Hematopoietic multipotent progenitor cell treated with erythropoietin and hydrocortisone succinate and interleukin-3 and kit ligand, for 4 days (in vitro differentiated cells): ENCODE results near the gene PIK3R5.

ENCODE experiments used
- DNase-seq: peaks from one replicate; pipeline ENCODE4 v3.0.0-alpha.2; 2015

Gene PIK3R5

GRCh38 chr17:8922451-8922850 lies 43.1 kb downstream of the PIK3R5 start:
- DNase-seq: peak; percentile 52

- DNase-seq: no peak
Observed at GRCh38 chr17:8921147-8921546, 44.4 kb downstream of the PIK3R5 start.

GRCh38 chr17:8918807-8919465 lies 46.6 kb downstream of the PIK3R5 start:
- no peak for DNase-seq

- DNase-seq: no peak
Observed at GRCh38 chr17:8916466-8916865, 49.0 kb downstream of the PIK3R5 start.

DNA sequence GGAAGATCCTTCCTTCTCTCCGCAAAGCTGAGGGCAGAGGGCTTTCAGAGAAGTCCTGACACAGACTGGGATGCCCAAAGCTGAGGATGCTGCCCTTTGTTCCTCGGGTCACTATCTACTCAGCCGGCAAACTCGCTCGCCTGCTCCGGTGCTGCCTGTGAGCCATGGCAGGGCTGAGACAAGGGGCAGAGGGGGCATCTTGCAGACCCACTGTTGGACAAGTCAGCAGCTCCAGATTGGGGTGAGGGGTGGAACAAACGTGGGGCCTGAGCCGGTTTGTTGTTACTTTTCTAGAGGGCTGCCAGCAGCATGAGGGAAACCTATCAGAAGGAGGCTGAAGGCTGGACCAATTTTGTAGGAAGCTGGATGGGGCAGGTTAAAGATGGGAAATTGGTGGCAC lies 51.0 kb downstream of the PIK3R5 start:
- DNase-seq: no peak

GRCh38 chr17:8913879-8914278 lies 51.6 kb downstream of the PIK3R5 start:
- DNase-seq: no peak

GRCh38 chr17:8913091-8913490 lies 52.4 kb downstream of the PIK3R5 start:
- no peak for DNase-seq

- no peak for DNase-seq
Observed at GRCh38 chr17:8912084-8912981, 53.2 kb downstream of the PIK3R5 start.

GRCh38 chr17:8910969-8911604 lies 54.4 kb downstream of the PIK3R5 start:
- no peak for DNase-seq

DNA sequence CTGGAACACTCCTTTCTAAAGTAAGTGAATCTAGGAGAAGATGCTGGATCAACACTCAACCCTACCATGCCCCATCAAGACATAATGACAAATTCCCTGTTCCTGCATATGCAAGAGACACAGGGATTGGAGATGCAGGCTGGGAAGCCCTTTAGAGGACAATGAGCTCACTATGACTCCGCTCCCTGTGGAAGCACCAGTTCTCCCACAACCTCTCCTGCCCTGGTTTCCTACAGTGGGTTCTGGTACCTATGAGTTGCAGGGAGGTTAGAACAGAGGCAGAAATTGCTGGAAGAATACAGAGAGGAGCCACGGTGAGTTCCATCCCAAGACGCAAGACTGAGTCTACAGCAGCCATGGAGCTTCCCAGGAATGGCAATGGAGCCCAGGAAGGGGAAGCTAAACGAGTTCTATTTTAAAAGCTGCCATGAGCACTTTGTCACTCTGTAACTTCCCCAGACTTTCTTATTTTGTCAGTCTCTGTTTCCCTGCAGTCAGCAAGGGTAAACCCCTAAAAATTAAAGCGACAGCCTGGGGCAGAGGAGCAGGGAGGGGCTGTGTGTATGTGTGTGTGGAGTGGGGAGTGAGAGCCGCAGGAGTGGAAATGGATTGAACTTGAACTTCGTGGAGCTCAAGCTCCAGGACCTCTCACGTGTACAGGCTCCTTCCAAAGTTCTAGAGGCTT lies 55.8 kb downstream of the PIK3R5 start:
- no peak for DNase-seq

DNA sequence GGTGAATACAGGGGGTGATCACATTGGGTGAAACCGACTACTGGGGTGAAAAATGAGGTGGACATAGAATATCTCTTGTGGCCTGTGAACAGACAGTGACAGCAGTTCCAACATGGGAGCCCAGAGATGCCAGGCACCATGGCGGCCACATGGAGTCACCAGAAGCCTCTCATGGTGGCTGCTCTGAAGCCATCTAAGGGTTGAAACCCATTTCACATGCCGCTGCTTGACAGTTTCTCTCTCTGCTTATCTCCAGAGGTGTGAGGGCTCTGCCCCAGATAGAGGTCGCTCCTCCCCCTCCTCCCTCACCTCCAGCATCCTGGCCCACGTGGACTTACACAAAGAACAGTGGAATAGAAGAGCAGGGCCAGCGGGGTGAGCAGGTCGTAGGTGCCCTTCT lies 60.2 kb downstream of the PIK3R5 start:
- no peak for DNase-seq

- DNase-seq: no peak
Observed at GRCh38 chr17:8904686-8905085, 60.8 kb downstream of the PIK3R5 start.

DNA sequence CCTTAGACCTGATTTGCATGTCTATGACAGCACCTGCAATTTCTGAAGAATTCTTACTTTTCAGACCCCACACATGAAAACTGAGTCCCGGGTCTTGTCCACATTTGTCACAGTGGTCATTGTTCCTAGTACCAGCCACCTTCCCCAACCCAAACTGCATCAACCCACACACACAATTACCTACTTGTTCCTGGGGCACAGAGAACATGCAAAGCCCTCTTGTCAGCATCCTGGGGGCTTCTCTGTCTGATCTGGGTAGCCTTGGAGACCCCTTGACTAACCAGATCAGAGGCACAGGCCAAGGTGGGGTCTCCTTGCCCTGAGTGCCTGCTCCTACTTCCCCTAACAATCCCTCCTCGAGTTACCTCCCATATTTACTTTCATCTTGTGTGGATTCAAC lies 61.3 kb downstream of the PIK3R5 start:
- no peak for DNase-seq

GRCh38 chr17:8900626-8901585 lies 64.6 kb downstream of the PIK3R5 start:
- DNase-seq: peak; percentile 72

GRCh38 chr17:8900207-8900606 lies 65.3 kb downstream of the PIK3R5 start:
- no peak for DNase-seq

GRCh38 chr17:8898636-8899035 lies 66.9 kb downstream of the PIK3R5 start:
- no peak for DNase-seq

GRCh38 chr17:8898126-8898525 lies 67.4 kb downstream of the PIK3R5 start:
- peak; percentile 62 for DNase-seq

DNA sequence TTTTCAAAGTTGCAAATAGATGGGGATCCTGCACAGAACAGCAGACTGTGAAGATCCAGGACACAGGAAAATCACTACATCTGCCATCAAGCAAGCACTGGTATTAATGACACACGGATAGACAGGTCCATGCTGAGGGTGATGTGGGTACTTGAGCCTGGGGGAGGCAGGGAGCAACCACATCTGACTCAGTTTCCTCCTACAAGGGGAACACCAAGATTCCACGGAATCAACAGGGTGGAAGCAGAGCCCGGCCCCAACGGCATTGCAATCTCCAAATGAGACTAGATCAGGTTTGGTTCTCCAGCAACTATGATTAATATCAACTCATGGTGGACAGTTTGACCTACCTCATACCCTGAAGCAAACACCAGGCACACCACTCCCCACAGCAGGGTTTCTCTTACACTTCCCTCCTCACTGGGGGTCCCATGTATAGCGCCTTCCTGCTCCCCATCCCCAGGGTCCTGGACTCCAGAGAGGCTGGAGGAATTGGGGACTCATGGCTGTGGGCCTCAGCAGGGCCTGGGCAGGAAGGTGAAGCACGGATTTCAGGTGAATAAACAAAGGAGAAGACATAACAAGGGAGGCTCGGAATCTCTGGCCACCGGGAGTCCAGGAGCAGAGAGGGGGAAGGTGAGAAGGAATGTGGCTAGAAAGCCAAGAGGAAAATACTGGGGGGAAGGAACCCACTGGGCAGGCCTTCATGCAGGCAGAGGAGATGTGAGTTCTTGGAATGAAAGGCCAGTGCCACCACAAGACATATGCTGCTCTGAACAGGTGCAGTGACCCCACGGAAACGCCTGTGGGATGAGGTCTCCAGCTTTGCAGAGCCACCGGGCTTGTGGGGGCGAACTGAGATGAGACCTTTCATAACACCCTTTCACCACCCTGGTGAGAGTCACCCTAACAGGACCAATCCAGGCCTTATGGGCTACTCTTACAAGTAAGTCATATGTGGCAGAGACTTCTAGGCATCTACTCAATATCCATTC lies 68.6 kb downstream of the PIK3R5 start:
- no peak for DNase-seq

GRCh38 chr17:8896087-8896486 lies 69.4 kb downstream of the PIK3R5 start:
- DNase-seq: no peak

DNA sequence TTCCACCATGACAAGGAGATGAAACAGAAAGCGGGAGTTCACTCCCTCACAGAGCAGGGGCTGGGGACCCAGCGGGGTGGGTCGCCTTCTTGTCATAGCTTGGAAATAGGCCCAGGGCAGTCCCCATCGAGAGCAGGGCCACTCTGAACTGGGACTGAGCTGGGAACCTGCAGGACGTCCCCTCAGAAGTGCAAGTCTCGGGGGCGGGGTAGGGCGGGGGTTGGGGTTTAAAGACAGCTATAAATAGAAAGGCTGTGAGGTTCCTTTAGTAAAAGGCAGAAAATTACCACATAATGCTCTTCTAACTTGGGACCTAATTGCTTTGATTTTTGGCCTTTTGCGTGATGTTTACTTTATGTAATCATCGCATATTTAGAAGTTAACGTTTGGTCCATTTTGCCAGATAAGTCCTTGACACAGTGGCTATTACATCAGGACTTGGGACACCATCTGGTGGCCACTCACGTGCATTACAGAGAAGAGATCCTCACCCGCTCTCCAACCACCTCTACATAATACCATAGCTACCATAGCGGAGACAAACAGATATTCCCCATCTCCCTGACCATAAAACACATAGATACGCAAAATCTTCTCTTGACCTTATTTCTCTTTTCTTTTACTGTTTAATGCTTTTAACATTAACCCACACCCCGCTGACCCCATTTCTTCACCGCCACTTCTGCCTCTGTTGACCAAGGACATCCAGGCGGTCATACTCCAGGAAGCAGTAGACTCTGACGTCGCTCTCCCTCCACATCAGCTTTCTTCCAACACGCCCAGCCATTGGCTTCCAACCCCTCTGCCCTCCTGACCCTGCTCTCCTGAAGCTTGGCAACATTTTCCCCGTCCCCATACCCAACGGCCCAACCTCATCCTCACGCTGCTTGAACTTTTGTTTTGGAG lies 70.6 kb downstream of the PIK3R5 start:
- peak; percentile 92 for DNase-seq
